Stimulated activated CD4-positive, alpha-beta T cell treated with anti-CD3 and anti-CD28 coated beads, Interleukin-1b, Interleukin-23, amount 100 ng/mL, for 24 hours (primary cell): ENCODE measurements around the gene CAST.

Experiments used
- DNase-seq, 4 experiments: peaks; one replicate each; pipeline ENCODE4 v3.0.0-alpha.2; 2020; ENCODE audit warnings: low read depth in 4 of 4, low spot score in 1 of 4

CAST gene

DNA sequence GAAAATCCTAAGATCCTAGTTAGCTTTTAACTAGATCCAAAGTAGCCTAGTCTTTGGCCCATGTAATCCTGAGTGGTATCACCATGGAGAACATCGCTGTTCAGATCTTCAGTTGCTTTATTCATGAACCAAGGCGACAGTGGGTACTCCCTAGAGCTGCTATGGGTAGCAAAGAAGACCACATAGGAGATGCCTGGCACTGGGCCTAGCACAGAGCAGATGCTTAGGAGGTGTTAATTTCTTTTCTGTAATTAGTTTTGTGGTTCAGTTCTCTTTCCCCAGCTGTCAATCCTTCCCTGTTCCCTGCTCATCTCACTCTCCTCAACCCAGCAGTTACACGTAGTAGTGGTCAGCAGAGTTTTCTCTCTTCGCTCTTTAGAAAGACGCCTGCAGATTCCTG is 9.3 kb downstream of the CAST start:
- DNase-seq, result no peak

DNA sequence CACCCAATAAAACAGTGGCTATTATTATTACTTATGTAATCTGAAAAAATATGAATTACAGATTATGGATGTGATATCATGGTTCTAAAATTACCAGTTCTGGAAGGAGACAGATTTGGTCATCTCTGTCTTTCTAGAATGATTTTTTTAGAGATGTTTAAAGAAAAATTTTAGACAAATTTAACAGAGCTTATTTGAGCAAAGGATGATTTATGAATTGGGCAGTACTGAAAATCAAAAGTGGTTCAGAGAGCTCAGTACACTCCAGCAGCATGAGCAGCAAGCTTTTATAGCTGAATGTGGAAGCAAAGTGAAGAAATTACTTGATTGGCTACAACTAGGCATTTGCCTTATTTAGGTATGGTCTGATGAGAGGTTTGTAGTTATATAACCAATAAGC is 11.0 kb downstream of the CAST start:
- no peak for DNase-seq

DNA sequence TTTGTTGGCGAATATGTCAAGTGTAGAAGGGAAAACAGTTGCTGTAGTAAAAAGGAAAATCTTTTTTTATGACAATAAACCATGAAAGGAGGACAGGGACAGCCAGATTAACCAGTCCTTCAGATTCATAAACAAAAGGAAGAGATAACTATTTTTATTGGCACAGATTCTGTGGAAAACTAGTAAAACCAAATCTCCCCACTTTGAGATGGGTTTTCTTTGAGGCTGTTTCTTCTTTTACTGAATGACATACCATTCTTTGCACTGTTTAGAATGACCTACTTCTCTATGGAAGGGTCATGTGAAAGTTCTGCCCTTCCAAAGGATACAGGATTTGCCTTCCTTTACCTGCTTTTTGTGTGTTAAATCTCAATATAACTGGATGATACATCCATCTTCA is 13.7 kb downstream of the CAST start:
- no peak for DNase-seq

DNA sequence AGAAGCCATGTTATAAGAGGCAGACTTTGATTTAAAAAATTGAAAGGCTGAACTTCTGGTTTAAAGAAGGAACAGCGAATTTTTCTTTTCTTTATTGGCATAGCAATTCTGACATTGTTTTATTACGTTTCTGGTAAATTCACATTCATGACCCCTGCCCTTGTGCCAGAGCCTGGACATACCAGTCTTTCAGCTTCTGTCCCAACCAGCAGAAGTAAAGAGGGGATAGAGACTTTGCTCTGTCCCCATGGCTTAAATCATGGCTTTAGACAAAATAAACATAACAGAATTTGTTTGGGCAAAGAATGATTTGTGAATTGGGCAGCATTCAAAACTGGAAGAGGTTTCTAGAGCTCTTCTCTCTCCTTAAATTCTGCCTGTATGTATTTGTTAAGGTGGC is 15.3 kb downstream of the CAST start:
- DNase-seq, result no peak

DNA sequence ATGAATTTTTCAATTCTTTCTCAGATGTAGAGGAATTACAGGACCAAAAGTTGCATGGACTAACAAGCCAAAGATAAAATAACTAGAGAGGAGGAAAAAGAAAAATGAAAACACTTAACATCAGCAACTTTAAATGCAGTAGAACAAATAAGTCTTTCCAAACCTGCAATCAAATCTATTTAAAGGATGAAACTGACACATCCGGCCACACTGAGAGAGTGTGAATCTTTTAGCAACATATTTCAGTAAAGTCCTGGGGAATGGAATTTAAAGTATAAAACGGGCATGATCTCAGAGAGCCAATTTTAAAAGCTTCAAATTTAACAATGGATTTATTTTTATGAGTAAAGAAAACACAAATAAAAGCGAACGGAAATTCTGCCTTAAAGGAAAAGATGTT is 17.1 kb downstream of the CAST start:
- no peak for DNase-seq

DNA sequence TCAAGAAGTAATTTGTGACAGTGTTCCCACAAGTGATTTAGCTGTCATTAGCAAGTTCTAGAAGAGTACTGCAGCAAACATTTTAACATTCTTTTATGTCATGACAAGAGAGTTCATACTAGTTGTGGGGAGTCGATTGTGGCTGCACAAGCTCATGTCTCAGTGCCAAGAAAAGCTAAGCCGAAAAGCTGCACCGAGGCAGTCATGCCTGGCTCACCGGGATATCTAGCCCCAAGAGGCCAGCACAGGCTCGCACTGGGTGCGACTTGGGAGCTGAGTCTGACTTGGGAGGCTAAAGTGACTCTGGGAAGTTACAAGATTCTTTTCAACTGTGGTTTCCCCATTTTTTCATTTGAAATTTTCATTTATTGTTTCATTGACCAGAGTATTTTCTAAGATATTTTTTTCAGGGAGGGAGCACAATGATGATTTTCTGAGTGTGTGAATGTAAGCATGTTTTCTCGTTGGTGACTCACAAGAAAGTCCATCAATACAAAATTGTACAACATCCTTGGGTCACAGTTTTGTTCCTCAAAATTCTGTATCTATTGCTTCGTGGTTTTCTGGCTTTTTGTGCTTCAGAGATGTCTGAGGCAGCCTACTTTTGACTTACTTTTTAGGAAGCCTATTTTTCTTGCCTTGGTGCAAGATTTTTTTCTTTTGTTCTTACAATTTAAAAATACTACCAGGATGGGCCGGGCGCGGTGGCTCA is 18.7 kb downstream of the CAST start:
- DNase-seq, result no peak

DNA sequence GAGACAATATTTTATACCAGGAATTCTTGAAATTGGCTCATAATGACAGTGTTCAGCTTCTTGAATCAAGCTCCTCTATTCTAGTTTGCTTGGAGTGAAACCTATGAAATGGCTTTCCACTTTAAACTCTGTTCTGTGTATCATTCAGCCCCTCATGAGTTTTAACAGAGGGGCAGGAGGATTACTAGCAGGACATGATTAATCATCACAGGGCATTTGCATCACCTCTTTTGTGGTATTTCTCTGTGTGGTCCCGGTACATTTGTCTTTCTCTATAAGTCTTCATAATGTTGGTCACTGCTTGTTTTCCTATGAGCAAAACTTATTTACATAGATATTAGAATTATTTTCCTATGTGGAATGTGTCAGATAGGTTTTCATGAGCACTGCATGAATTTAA is 21.2 kb downstream of the CAST start:
- no peak for DNase-seq

DNA sequence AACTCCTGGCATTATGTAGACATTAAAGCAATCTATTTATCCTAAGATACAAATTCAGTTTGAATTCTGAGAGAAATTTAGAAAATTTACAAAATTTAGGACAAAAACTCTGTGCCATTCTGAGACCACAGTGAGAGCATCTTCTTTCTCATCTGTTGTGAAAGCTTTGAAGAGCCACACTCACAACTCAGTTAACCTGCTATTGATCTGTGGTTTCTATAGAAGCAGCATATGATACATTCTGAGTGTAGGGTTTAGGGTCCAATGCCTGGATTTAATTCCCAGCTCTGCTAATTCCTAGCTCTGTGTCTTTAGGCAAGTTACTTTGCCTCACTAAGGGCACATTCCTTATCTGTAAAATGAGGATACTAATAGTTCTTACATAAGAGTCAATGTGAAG is 21.6 kb downstream of the CAST start:
- no peak for DNase-seq

DNA sequence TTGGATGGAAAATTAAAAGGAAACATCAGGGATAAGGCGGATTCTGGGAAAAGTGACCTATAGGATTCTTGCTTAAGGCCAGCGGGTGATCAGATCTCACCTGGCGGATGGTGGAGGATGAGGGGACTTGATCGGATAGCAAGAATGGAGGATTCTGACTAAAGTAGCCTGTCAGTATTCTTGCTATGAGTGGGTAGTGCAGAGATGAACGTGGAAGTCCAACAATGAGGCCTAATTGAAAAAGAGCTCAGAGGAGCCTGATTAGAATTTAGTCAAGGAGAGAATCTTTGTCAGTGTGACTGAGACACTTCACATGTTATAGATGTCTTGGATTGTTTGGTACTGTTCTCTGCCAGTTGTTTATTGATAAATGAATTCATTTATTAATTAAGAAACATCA is 24.9 kb downstream of the CAST start:
- no peak for DNase-seq

DNA sequence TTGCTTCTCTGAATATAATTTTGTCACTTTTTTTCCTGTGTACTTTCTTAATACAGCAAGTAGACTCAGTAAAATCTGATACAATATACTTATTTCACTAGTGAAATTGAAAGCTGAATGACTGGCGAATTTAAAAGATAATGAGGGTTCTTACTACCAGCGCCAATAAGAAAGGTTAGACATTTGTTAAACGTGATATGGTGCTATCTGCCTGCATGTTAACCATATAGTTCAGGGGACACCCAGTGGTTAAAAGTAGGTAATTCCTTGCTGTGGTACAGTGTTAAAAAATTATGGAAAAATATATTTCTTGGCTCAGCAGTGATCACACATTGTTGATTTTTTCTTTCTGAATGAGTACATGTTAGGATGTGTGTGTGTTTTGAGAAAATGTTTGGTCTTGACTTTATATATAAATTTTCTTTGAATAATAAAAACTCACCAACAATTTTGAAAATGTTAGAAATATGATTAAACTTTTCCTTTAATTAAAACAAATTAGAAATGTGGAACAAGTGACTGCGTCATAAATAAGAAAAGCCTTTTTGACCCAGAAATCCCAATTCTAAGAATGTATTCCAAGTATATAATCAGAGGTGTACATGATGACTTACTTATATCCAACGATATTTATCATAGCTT is 25.8 kb downstream of the CAST start:
- DNase-seq, result no peak

DNA sequence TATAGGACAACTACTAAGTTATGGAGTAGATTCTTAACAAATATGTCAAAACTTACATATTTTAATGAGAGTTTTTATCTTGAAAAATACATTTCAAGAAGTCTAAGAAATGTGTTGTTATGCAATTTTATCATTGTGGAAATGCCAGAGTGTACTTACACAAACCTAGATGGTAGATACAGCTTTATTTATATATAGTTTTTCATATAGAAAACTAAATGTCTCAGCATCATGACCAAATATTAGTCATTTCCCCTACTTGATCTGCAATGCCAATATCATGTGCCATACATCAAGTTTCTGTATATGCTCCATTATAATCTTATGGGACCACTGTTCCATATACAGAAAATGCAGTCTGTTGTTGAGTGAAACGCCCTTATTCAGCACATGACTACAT is 28.7 kb downstream of the CAST start:
- no peak for DNase-seq

DNA sequence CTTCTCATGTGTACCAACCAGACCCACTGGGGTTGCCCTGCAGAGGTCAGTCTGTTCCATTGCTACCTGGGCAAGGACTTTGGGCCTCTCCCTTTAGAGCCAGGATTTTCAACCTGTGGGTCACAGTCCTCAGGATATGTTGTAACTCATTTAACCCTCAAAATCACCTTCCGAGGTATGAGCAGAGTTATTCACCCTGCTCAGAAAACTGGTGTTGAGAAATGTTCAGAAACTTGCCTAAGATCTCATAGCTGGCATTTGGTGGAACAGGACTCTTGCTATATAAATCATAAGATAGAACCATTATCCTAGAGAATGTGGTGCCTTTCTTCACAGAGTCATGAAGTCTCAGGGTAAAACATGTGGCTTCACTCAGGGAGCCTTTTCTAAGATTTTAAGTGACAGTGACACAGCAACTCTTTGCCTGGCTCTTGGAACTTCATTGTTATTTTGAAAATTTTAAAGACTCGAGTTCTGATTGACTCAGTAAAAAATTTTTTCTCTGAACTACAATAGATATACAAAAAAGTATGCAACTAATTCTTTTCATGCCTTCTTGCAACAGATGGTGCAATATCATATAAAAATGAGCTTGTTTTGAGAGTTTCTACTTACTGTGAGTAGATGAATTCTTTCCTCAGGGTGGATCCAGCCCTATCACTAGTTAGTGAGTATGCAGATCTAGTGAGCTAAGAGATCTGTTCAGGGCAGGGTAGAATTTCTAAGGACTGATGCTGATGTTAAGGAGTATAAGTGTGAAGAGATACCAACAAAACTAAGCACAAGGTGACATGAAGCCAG is 29.5 kb downstream of the CAST start:
- no peak for DNase-seq

DNA sequence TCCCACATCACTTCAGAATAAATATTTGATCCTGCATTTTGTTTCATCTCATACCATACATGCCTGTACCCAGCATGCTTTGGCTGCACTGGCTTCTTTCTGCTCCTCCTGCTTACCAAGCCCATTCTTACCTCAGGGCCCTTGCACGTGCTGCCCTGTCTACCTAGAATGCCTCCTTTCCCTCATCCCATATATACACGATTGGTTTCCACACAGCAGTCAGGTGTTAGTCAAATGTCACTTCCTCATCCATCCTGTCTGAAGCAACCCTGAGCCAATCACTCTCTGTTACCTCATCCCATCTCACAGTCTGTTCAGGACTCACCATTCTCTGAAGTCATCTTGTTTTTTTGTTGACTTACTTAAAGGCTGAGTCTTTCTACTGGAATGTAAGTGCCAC is 30.3 kb downstream of the CAST start:
- DNase-seq, result no peak

DNA sequence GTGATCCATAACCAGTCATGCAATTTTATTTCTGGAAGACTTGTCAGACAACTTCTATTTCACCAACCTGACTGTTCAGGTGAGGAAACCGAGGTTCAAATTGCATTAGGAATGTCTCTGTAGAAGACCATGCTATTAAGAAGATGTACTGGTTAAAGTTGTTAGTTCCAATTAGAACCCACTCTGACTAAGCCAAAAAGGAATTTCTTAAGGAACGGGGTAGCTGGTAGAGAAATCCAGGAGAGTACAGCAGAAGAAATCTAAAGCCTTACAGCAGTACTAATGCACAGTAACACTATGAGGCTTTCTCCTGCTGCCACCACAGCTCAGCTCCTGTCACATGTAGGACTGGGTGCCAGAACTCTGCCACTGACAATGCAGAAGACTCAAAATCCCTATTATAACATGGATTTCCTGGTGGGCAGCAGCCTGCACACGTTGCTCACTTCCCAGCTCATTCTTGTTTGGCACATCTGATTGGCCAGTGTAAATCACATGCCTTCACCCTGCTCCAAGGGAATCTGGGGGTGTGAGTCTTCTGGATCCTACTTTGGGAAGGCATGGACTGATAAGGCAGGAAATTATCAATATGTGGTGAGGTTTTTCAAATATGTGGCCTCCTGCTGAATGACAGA is 37.1 kb downstream of the CAST start:
- no peak for DNase-seq

DNA sequence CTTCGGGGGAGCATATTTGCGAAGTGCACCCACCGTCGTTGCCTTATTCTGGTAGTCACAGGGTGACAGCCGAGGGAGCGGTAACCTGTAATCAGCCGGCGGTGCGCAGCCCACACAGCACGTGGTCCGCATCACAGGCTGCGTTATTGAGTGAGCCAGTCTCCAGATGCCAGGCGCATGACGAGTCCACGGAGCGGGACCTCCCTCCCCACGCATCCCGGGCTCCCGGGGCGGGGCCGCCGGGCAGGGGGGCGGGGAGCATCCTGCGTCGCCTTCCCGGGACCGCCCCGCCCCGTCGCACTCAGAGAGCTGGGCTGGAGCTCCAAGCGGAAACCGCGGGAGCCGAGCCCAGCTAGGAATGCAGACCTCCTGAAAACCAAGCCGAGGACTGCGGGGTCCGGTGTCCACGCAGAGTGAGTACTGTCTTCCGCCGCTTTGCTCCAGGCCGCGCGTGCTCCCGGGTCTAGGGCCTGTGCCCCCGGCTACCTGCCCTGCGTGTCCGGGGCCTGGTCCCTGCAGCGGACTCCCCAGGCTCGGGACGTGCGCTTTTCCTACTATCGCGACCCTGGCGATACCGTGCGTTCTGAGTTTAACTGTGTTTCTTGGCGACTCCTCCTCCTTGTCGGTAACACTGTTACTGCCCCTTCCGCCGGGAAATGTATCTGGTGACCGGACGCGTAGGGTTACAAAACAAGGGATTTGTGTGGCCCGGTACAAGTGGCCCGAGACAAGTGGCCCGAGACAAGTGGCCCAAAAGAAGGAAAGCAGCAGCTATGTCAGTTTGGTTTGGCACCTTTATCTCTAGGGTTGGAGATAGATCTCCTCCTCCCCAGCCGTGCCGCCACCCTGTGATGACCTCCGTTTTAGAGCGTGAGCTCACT is 40.6 kb downstream of the CAST start:
- DNase-seq, result peak; percentile 54 to 77 (median 65)

DNA sequence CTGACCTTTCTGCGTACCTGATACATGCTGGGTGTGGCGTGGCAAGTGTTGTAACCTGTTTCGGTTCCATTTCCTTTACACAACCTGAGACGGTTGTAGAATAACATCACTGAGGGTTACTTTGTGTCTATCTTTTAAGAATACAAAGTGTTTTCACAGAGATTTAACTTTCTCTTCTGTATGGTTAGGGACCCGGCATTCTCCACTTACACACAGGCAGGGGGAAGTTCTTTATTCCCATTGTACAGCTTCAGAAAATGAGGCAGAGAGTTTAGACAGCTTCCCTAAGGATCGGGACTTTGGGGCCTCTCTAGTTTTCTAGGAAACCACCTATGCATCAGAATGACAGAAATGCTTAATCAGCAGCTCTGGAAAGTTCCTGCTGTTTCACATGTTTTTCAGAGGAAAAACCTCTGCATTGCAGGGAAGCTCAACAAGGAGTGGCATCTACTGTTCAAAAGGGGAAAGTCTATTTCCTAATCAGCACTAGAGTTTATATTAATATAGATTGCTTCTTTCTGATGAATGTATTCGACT is 41.3 kb downstream of the CAST start:
- DNase-seq, result peak in 1 of 4 experiments; percentile 23

DNA sequence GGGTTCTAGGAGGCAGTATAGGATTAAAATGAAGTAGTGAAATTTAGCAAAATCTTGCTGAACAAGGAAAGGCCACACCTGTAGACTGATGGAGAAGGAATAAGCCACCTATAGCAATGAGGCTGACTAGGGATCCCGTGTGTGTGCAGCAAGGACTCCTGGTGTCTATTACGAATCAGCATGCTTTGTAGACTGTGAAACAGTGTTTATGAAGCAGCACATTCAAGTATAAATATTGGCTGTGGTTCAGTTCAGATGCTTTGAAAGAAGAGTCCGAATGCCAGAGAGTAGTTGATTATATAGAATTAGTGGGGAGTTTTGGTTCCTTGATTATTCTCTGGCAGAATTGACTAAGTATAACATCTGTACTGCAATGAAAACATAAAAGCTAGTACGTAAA is 41.8 kb downstream of the CAST start:
- no peak for DNase-seq

DNA sequence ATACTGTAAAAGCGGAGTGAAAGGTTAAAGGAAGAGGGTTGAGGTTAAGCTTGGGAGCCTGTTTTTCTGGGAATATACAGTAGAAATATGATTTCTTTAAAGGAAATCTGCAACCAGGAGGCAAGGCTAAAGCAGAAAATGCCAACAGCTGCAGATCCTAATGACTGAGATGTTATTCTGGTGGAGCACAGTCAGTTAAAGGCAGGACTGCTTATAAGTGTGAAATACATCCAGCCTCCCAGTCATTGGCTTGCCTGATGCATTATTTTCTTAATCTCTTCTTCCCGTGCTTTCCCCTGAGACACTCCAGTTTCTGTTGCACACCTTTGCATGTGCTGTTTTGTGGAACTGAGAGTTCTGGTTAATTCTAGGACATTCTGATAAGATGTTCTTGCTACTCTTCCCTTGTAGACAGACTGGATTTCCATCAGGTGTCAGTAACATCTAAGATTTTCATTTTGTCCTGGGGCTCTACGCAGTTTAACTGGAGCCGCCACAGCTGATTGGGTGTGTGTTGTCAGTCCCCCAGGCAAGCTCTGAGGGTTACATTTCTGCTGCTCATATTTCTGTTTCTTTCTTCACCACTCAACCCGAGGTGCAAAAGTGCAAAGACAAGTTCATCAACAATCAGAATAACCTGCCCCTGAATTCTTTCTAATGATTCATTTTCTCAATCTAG is 44.4 kb downstream of the CAST start:
- DNase-seq, result no peak

DNA sequence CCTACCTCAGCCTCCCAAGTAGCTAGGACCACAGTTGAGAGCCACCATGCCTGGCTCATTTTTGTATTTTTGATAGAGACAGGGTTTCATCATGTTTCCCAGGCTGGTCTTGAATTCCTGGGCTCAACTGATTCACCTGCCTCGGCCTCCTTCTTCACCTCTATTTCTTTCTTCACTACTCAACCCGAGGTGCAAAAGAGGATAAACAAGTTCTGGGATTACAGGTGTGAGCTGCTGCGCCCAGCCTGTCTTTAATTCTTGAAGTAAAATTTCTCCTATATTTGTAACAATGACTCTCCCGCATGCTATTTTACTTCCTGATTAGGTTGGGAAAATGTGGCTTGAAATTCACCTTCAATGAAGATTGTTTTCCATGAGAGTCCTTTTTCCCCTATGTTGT is 46.4 kb downstream of the CAST start:
- DNase-seq, result no peak
